GM19328 (cell line): ENCODE data around the gene MTNR1A.
"Not testable (repeated sequence)": the region's sequence is repeated elsewhere in the genome, so short reads cannot be mapped to it uniquely, and the experiment has no call there.

Experiments used
- ATAC-seq: cut with Tn5 transposase; IDR thresholded peaks from one replicate; pipeline ENCODE4 v1.9.1; 2021; ENCODE audit warnings: mild to moderate bottlenecking, moderate library complexity; ENCODE audit not compliant: unreplicated experiment

The MTNR1A gene

DNA sequence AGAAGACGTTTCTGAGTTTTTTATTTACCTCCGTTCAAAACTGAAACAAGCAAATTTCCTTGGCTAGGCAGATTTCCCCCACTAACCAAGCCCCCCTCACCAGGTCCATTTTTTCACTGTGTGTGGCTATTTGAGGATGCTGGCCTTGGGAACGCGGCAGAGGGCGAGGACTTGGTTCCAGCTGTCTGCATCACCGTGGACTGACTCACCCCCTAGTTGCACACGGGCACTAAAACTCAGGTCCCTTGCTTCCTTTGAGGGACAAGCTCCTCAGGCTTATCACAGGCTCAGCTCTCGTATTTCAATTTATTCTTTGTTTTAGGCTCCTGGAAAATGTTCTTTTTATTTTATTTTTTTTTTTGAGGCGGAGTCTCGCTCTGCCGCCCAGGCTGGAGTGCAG, 8.4 kb upstream of the MTNR1A start:
- ATAC-seq: no peak

DNA sequence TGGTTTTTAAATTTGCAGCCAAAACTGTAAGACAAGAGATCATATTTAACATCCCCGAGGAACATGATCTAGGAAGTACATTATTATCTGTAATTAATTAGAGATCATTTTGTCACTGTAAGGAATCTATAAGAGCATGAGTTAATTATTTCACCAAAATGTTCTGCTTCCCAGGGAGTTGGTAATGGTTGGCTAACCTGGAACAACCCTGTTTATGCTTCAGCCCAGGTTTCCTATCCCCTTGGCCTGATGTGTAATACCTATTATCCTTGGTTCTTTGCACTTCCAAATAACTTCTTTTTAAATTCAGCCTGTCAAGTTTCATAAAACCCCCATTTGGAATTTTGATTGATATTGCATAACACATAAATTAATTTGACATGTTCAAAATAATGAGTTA, 6.4 kb upstream of the MTNR1A start:
- no peak for ATAC-seq

DNA sequence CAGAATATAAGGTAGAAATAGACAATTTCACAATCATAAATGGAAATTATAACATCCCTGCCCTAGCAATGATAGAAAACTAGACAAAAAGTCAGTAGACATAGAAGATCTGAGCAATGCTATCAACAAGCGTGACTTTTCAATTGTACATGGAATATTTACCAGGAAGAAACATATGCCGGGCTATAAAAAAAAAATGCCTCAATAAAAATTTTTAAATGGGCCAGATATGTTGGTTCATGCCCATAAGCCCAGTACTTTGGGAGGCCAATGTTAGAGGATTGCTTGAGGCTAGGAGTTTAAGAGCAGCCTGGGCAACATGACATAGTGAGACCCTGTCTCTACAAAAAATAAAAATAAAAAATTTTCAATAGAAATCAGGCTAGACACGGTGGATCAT, 5.3 kb upstream of the MTNR1A start:
- ATAC-seq: no peak

DNA sequence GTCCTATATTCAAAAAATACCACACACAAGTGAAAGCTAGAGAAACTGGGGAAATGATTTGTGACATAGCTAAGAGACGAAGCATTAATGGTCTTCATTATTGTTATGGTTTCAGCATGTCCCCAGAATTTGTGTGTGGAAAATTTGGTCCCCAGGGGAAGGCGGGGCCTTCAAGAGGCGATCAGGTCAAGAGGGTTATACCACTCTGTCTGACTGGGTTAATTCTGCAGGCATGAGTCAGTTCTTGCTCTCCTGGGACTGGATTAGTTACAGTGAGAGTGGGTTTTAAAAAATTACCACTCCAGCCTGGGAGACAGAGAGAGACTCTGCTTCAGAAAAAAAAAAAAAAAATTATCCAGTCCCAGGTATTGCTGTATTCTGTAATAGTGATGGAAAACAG, 2.1 kb upstream of the MTNR1A start:
- no peak for ATAC-seq

GRCh38 chr4:186557061-186557460, 1.7 kb upstream of the MTNR1A start:
- no peak for ATAC-seq

DNA sequence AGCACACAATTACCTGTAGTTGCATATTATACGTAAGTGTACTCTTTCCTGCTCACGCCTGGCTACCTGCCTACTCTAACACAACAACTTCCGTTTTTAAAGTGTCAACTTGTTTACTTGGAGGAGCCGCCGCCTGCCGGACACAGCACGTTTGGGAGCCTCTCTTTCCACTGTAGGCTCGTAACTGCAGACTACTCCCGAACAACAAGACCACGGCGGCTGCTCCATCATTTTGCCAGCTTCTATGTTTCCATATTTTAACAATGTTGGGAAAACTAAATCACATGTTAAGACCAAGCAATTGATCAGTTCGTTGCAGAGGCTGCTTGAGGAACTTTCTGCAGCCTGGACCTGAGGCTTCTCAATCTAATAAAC, 841 bp downstream of the MTNR1A start:
- no peak for ATAC-seq

DNA sequence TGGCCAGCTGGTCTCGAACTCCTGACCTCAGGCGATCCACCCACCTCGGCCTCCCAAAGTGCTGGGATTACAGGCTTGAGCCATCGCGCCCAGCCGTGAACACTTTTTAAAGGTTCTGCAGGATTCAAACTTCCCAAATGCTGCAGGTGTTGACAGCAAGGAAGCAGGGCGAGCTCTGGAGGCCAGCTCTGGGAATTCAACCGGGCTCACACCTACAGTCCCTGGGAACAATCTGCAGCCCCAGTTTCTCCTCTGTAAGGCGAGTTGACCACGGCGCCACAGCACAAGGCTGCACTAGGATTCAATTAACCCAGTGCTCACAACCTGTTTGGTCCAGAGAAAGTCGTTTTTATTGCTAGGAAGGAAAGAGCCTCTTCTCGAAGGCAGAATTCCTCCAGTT, 1.6 kb downstream of the MTNR1A start:
- no peak for ATAC-seq

- no peak for ATAC-seq
These were observed 3.5 kb downstream of the MTNR1A start for GRCh38 chr4:186551849-186552248.

- no peak for ATAC-seq
These were observed 9.9 kb downstream of the MTNR1A start for GRCh38 chr4:186545436-186545835.

- ATAC-seq: no peak
These were observed 12.2 kb downstream of the MTNR1A start for GRCh38 chr4:186543206-186543605.

GRCh38 chr4:186541801-186542200, 13.6 kb downstream of the MTNR1A start:
- no peak for ATAC-seq

DNA sequence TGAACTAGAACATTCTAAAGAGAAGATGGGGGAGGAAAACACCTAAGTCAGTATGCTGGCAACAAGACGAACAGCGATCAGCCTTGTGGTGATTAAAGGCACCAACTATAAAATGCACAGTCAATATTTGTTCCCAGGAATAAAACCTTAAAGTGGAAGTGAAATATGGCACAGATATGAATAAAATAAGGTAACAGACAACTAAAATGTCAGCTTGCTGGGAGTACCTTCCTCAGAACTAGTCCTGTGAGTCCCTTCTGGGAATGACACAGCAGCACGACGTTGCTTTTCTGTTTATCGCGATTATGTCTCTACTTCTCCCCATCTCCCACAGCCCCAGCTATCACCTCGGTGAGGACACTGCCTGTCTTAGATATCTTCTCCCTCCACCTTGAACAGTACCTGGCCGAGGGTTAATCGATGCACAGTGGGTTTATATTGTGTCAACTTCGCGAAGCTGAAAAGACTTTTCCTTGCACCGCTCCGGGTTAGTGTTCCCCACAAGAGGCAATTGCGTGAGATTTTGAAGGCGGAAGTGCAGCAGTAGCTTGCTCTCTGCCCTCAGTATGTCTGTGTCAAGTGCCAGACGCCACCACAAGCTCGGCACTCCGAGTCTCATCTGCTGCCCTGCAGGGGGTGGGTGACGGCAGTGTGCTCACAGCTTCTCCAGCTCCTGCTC, 17.4 kb downstream of the MTNR1A start:
- no peak for ATAC-seq

DNA sequence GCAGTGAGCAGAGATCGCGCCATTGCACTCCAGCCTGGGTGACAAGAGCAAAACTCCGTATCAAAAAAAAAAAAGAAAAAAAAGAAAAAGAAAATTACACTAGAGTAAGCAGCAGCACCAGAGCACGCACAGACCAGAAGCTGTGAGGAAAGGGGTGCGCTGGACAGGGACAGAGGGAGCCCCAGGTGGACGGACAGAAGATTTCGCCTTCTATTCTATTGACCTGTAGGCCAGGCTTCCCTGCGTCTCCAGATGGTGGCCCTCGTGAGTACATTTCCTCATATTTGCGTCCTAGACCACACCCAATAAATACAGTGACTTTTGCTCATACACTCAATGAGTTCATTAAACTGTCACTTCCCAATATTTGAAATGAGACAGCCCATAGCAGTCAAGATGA, 19.1 kb downstream of the MTNR1A start:
- ATAC-seq: no peak

- ATAC-seq: no peak
These were observed 21.3 kb downstream of the MTNR1A start for GRCh38 chr4:186534056-186534455.

DNA sequence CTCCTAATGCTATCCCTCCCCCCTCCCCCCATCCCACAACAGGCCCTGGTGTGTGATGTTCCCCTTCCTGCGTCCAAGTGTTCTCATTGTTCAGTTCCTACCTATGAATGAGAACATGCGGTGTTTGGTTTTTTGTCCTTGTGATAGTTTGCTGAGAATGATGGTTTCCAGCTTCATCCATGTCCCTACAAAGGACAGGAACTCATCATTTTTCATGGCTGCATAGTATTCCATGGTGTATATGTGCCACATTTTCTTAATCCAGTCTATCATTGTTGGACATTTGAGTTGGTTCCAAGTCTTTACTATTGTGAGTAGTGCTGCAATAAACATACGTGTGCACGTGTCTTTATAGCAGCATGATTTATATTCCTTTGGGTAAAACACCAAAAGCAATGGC, 31.4 kb downstream of the MTNR1A start:
- not testable (repeated sequence) for ATAC-seq

GRCh38 chr4:186516287-186516686, 39.1 kb downstream of the MTNR1A start:
- ATAC-seq: no peak

DNA sequence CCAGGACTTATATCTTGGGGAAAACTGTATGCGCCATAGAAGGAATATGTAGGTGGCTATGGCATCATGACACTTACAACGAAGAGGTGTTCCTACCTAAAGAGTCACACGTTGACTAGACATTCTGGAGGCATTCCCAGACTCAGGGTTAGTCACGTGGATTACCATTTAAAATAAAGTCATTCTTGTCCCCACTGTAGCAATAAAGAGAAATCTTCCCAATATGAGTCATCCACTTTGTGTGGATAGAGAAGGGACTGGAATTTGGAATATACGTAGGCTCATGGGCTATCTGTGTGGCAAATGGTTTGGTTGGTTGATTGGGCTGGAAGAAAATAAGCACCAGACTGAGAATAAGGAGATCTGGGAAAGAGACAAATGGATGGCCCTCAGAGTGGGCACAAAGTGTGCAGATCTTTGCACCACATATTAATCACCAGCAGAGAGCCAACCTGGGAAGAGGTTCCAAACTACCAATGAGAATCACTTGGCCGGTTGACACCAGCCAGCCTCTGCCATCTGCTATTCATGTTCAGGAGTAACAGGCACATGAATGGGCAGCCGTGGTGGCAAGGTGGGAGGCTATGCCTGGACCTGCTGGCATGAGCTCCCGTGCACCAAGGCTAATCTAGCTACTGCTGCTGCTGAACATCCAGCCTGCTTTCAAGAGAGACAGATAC, 41.0 kb downstream of the MTNR1A start:
- ATAC-seq: no peak

GRCh38 chr4:186504771-186505170, 50.6 kb downstream of the MTNR1A start:
- not testable (repeated sequence) for ATAC-seq

- ATAC-seq: no peak
These were observed 53.1 kb downstream of the MTNR1A start for GRCh38 chr4:186502231-186502630.

DNA sequence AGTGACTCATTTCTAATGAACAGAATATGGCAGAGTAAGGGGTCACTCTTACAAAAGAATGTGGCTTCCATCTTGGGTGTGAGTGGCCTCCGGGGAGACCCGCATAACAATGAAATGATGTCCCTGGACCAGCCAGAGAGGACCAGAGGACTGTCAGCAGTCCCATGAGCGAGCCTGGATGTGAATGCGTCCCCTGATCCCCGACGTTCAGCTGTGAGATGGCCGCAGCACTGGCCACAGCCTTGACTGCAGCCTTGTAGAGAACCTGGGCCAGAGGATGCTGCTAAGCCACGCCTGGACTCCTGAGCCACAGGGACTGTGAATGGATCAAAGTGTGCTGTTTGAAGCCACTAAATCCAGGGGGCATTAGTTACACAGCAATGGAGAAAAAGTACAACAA, 53.8 kb downstream of the MTNR1A start:
- ATAC-seq: no peak

DNA sequence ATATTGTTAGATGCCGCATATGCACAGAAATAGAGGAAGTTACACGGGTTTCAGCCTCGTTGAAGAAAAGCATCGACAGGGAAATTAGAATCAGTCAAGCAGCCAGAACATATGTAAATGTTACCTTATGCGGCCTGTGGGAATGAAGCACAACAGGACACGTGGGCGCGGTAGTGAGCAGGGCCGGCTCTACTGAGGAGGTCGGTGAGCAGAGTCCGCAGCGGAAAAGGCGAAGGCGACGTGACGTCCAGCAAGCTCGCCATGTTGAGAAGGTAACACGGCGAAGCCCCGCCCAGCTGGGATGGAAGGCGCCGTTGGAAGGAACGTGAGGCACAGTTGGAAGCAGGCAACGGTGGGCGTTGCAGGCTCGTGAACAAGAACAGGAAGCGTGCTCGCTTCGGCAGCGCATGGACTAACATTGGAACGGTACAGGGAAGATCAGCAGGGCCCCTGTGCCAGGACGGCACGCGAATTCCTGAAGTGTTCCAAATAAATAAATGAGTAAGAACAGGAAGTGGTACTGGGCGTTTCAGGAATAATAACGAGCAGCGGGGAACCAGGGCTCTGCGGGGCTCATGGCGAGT, 54.6 kb downstream of the MTNR1A start:
- no peak for ATAC-seq

DNA sequence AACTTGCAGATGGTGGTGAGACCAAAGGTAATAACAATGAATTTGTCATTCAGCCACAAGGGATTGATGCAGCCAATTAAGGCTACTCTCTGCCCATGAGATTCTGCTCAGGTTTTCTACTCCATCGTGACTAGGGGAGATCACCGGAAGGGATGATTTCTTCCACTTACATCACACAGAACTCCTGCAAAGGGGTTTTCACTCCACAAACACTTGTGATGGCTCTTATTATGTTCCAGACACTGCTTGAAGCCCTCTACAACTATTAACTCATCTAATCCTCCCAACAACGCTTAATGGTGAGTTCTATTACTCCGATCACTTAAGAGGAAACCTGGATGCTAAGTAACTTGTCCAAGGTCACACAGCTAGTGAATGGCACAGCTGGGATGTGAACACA, 55.9 kb downstream of the MTNR1A start:
- ATAC-seq: no peak
